Endothelial cell of umbilical vein (primary cell): Measurements from ENCODE around the gene LIPI.

Experiments used
- CTCF ChIP-seq, 2 donors: IDR thresholded peaks; 1 replicate in 1 of 2; 2 replicates in 1 of 2; pipeline ENCODE4 v1.5.1; 2011; ENCODE audit warnings: low read length in 2 of 2, mild to moderate bottlenecking in 2 of 2, moderate library complexity in 2 of 2, control low read depth in 1 of 2, inconsistent platforms in 1 of 2, low read depth in 1 of 2; ENCODE audit not compliant: insufficient read depth in 1 of 2; ENCODE audit errors: extremely low read depth in 1 of 2
- MYC ChIP-seq: IDR thresholded peaks from one replicate; pipeline ENCODE4 v1.6.1; 2011; ENCODE audit warnings: mild to moderate bottlenecking, low read depth, low read length

GRCh38 chr21:14080764-14081096, 130.0 kb downstream of the LIPI start:
- no peak for TF ChIP-seq MYC
- TF ChIP-seq CTCF (IDR thresholded peaks at IDR 0.05; ENCODE audit: extremely low read depth in 1 of 2, insufficient read depth in 1 of 2, low read depth in 1 of 2, low read length in 2 of 2), result no peak
